ENCODE results near the gene MORC1.

DNA sequence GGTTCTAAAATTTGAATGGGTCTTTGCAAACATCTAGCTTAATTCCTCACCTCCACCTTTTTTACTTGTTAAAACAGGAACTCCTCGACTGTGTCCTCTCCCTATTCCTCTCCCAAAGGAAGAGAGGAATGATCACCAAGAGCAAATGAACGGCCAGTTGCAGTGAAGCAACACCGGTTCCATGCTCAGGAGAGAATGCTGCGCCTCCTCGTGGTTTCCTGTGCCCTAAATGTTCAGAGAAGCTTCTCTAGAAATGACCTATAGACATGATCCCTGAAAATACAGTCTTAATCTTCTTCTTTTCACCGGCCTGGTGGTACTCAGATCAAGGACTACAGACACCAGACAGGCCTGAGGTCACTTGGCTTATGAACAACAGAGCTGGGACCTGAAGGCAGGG lies 99.1 kb downstream of the MORC1 start:
- TF ChIP-seq, protein P1, sequence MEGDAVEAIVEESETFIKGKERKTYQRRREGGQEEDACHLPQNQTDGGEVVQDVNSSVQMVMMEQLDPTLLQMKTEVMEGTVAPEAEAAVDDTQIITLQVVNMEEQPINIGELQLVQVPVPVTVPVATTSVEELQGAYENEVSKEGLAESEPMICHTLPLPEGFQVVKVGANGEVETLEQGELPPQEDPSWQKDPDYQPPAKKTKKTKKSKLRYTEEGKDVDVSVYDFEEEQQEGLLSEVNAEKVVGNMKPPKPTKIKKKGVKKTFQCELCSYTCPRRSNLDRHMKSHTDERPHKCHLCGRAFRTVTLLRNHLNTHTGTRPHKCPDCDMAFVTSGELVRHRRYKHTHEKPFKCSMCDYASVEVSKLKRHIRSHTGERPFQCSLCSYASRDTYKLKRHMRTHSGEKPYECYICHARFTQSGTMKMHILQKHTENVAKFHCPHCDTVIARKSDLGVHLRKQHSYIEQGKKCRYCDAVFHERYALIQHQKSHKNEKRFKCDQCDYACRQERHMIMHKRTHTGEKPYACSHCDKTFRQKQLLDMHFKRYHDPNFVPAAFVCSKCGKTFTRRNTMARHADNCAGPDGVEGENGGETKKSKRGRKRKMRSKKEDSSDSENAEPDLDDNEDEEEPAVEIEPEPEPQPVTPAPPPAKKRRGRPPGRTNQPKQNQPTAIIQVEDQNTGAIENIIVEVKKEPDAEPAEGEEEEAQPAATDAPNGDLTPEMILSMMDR (IDR thresholded peaks at IDR 0.05 in 4 of 5, conservative IDR thresholded peaks at IDR 0.05 in 1 of 5): no peak
- TF ChIP-seq POLR2A (IDR thresholded peaks at IDR 0.05): no peak

Data from gastrocnemius medialis (tissue), 4 donors.